ENCODE data around the gene TRIM37.

TRIM37 gene

GRCh38 chr17:59074494-59074893 is 32.2 kb downstream of the TRIM37 start:
- DNase-seq (ENCODE audit: low spot score) = no peak
- TF ChIP-seq CTCF (IDR thresholded peaks at IDR 0.05; ENCODE audit: extremely low read depth, insufficient read depth, missing control alignments) = no peak
- in situ Hi-C loops (cut with MboI; ENCODE audit: low pct_unique_long_range_greater_than_20kb, low sequenced_read_pairs, unreplicated experiment) = no loop called here

DNA sequence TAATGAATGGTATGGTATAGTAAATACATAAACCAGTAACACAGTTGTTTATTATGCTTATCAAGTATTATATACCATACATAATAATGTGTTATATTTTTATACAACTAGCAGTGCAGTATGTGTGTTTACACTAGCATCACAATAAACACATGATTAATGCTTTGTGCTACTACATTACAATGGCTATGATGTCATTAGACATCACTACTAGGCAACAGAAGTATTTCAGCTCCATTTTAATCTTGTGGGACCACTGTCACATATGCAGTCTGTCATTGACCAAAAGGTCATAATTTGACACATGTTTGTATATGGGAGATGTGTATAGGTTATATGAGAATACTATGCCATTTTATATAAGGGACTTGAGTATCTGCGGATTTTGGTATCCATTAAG is 32.7 kb downstream of the TRIM37 start:
- DNase-seq (ENCODE audit: low spot score) = no peak
- no peak for TF ChIP-seq CTCF (IDR thresholded peaks at IDR 0.05; ENCODE audit: extremely low read depth, insufficient read depth, missing control alignments)
- in situ Hi-C loops (cut with MboI; ENCODE audit: low pct_unique_long_range_greater_than_20kb, low sequenced_read_pairs, unreplicated experiment) = no loop called here

GRCh38 chr17:59069856-59070255 is 36.8 kb downstream of the TRIM37 start:
- TF ChIP-seq CTCF (IDR thresholded peaks at IDR 0.05; ENCODE audit: extremely low read depth, insufficient read depth, missing control alignments) = no peak
- DNase-seq (ENCODE audit: low spot score) = no peak
- in situ Hi-C loops (cut with MboI; ENCODE audit: low pct_unique_long_range_greater_than_20kb, low sequenced_read_pairs, unreplicated experiment) = no loop called here

GRCh38 chr17:59067756-59068155 is 38.9 kb downstream of the TRIM37 start:
- in situ Hi-C loops (cut with MboI; ENCODE audit: low pct_unique_long_range_greater_than_20kb, low sequenced_read_pairs, unreplicated experiment) = no loop called here
- DNase-seq (ENCODE audit: low spot score) = no peak
- no peak for TF ChIP-seq CTCF (IDR thresholded peaks at IDR 0.05; ENCODE audit: extremely low read depth, insufficient read depth, missing control alignments)

DNA sequence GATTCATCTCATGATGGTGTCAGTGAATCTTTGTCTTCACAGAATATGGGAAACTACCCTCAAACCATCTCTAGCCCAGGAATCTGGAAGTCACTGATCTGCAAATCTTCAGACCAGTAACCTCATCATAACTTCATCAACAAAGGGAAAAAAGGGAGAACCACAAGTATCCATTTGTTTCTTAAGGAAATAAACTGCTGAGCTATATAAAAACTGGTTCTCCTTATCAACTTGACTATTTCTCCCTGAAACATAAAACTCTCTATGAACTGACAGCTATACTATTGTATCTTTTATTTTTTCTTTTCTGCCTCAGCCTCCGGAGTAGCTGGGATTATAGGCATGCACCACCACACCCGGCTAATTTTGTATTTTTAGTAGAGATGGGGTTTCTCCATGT is 39.3 kb downstream of the TRIM37 start:
- TF ChIP-seq CTCF (IDR thresholded peaks at IDR 0.05; ENCODE audit: extremely low read depth, insufficient read depth, missing control alignments) = no peak
- in situ Hi-C loops (cut with MboI; ENCODE audit: low pct_unique_long_range_greater_than_20kb, low sequenced_read_pairs, unreplicated experiment) = no loop called here
- no peak for DNase-seq (ENCODE audit: low spot score)

DNA sequence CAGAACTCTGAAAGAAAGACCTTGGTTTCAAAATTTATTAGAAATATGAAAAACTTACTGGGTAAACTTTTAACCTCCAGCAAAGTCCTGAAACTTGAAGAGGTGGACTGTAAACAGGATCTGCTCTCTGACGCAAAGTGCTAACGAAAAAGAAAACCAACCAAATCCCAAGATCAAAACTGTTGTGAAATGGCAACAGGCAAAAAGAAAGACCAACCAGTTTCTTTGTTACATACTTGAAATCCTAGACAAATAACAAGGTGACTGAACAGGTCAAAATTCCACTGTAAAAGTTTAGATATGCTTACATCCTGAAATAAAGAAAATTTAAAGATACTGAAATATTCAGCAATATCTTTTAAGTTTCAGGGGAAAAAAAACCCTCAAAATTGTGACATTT is 44.2 kb downstream of the TRIM37 start:
- in situ Hi-C loops (cut with MboI; ENCODE audit: low pct_unique_long_range_greater_than_20kb, low sequenced_read_pairs, unreplicated experiment) = no loop called here
- DNase-seq (ENCODE audit: low spot score) = no peak
- TF ChIP-seq CTCF (IDR thresholded peaks at IDR 0.05; ENCODE audit: extremely low read depth, insufficient read depth, missing control alignments) = no peak

GRCh38 chr17:59056857-59057256 is 49.8 kb downstream of the TRIM37 start:
- no peak for TF ChIP-seq CTCF (IDR thresholded peaks at IDR 0.05; ENCODE audit: extremely low read depth, insufficient read depth, missing control alignments)
- DNase-seq (ENCODE audit: low spot score) = no peak
- in situ Hi-C loops (cut with MboI; ENCODE audit: low pct_unique_long_range_greater_than_20kb, low sequenced_read_pairs, unreplicated experiment) = no loop called here
